ENCODE data around the gene PRLR.
"Not testable (repeated sequence)": the region's sequence is repeated elsewhere in the genome, so short reads cannot be mapped to it uniquely, and the experiment has no call there.

Gene PRLR

DNA sequence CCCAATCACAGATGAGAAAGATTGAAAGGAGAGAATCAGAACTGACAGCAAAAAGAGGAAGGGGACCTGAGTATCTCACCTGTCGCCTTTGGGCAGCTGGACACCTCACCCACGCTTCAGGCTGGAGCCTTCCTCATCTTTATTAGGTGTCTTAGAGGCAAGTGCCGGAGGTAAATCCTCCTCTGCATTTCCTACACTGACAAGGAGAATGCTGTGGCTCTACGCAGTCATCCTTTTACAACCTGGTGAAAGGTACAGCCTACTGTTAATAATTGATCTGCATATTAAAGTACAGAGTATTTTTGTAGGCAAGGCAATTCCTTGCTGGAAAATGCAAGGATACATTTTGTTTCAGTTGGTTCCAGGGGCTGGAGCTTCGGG is 34.8 kb downstream of the PRLR start:
- DNase-seq (ENCODE audit: low read depth): no peak

DNA sequence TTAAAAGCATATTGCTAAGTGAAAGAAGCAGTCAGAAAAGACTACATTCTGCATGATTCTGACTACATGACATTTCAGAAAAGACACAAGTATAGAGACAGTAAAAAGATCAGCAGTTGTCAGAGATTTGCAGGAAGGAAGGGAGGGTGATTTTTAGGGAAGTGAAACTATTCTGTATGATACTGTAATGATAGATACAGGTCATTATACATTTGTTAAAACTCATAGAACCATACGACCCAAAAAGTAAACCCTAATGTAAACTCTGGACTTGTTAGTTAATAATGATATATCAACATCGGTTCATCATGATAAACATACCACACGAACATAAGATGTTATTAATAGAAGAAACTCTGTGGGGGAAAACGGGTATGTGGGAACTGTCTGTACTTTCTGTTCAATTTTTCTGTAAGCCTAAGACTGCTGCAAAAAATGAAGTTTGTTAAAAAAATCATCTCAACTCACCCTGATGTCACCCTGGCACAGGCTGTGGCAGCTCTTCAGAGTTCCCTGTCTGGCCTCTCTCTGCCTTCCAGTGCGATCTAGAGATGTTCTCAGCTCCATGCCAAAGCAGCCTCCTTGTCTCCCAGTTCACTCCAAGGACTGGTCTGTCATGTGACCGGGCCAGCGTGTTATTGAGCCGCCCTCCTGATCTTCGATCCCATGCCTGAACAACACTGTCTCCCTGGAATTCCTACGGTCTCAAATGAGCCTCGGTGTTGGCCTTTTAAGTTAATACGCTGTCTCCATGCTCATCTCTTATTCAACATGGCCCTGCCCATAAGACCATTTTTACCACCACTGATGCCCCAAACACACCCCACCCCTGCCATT is 35.4 kb downstream of the PRLR start:
- DNase-seq (ENCODE audit: low read depth): no peak

DNA sequence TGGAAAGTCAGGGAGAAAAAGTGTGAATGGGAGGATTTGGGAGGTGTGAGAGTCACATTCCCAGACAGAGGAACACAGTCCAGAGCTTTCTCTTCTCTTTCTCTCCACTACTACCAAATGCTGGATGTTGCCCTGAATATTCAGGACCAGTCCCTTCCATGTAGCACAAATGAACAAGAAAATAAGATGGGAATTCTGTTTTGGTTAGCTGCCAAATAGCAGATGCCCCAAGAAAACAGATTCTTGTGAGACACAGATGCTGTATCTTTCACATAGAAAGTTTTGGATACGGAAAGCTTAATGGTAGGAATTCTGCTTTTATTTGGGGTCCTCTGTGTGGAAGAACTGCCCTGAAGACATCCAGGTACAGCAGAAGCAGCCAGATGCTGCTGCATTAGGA is 37.8 kb downstream of the PRLR start:
- DNase-seq (ENCODE audit: low read depth): no peak

DNA sequence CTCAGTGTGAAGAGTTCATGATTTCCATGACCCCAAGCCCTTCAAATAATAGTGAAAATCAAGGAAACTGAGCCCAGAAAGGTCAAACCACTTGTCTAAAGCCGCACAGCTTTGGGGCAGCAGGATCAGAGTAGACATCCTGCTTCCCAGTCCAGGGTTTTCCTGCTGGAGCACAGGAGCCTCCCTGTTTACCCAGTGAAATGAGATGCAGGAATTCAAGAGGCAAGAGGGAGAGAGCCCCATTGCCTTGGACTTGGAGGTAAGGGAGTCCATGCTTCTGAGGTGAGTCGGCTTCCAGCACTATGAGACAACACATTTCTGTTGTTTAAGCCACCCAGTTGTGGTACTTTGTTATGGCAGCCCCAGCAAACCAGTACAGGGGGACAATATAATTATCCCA is 40.5 kb downstream of the PRLR start:
- DNase-seq (ENCODE audit: low read depth): not testable (repeated sequence)

DNA sequence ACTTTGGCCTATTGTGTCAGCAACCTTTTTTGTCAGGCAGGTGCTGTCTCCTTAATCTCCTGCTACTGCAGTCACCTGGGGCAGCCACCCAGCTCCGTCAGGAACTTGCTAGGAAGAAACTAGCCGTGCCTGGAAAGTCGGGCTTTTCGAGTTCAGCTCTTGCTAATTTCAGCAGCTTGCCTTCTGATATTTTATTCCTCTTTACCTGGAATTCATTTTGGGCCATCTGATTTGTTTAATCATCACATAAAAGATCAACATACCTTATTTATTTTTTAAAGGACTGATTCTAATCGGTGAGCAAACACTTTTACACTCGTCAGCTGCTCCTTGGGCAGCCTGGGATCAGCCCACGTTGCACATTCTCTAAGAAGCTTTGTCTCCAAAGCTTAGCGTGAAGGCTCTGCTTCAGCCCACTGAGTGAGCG is 42.2 kb downstream of the PRLR start:
- DNase-seq (ENCODE audit: low read depth): no peak

DNA sequence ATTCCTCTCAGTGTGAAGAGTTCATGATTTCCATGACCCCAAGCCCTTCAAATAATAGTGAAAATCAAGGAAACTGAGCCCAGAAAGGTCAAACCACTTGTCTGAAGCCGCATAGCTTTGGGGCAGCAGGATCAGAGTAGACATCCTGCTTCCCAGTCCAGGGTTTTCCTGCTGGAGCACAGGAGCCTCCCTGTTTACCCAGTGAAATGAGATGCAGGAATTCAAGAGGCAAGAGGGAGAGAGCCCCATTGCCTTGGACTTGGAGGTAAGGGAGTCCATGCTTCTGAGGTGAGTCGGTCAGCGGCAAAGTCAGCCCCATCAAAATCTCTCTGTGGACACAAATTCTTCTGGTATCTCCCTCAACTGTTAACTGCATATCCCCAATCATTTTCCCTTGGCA is 42.7 kb downstream of the PRLR start:
- DNase-seq (ENCODE audit: low read depth): not testable (repeated sequence)

DNA sequence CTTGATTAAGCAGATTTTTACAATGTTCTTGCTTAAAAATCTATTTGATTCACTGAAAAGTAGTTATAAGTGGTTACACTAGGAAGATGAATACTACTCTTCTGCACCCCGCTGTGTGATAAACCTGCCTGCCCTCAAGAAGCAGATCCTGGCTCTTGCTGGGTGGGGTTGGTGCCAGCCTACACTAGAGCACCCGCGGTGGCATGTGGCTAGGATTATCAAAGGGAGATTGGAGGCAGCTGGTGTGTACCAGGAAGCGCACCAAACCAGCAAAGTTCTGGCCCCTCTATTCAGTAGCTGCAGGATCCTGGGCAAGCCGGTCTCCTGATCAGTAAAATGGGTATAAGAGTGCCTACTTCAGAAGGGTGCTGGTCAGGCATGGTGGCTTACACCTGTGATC is 43.5 kb downstream of the PRLR start:
- no peak for DNase-seq (ENCODE audit: low read depth)

DNA sequence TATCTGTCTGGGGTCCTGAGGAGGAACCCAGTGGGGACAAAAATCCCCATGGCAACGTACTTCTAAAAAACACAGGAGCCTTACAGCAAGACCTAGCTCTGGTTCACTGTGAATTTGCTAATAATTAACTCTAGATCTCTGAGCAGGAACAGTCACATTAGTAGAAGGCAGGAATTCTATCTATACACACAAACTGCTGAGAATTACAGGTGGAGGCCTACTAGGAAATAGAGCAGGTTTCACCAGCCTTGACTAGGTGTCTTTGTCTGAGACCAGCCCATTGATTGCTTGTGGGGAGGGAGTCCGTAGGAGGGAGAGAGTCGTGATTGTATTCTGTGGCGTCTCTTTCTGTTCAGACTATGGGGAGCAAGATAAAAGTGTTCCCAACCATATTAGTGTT is 44.8 kb downstream of the PRLR start:
- DNase-seq (ENCODE audit: low read depth): no peak

DNA sequence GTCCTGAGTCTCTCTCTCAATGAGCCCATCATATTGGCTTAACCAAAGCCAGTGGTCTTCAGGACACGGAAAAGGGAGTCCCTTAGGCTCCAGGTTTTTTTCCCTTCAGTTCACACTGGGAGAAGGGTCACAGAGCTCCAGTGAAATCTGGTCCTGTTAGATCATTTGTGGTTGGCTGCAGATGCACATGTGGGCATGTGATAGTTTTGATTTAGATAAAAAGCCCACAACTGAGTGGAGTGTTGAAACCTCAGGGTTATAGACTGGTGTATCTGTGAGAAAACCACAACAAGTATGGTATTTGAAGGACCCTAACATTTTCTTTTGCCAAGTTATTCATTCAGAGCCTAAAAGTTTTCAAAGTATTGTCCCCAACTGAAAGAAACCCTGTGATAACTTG is 46.7 kb downstream of the PRLR start:
- no peak for DNase-seq (ENCODE audit: low read depth)

DNA sequence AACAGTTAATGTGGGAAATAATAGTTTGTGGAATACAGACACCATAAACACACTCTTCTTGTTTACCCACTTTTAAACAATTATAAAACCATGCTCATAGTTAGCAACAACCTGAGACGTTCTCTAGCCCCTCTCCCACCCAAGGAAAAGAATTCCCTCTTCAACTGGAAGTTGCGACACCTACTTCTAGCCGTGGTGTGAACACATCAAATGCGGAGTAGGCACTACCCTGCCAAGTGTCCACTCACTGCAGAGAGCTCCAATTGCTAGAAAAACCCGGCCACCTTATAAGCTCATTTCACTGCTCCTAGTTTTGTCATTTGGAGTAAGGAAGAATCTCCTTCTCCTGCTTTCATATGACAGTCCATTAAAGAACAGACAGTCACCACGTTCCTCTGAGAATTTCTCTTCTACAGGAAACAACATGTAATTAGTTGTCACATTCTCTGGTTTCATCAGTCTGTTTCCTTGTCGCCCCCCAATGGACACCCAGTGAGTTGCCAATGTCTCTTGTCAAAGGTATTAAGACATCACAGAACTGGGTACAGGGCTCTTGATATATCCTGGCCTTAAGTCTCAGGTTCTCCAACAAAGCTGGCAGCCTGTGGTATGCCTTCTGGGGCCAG is 47.3 kb downstream of the PRLR start:
- peak; percentile 79 for DNase-seq (ENCODE audit: low read depth)

DNA sequence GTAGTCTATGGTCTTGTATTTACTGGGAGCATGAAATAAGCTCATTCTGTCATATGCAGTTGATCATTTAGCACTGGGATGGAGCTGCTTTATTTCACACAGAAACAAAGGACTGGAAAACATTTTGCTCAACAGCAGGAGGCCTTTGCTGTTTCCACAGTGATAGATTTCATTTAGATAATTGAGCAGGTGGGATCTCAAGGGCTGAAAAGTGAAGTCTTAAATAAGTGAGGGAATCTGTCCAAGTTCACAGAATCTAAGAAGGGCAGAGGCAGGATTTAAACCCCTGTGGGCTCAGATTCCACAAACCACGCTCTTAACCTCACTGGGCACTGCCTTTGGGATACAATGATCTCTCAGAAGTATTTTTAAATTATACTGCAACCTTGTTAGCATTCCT is 47.8 kb downstream of the PRLR start:
- DNase-seq (ENCODE audit: low read depth): no peak

DNA sequence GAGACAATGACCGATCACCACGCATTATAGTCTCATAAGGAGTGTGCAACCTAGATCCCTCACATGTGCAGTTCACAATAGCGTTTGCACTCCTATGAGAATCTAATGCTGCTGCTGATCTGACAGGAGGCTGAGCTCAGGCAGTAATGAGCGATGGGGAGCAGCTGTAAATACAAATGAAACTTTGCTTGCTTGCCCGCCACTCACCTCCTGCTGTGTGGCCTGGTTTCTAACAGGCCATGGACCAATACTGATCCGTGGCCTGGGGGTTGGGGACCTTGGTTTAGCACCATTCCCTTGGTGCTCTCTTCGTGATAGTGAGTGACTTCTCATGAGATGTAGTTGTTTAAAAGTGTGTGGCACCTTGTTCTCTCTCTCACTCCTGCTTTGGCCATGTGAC is 50.2 kb downstream of the PRLR start:
- no peak for DNase-seq (ENCODE audit: low read depth)

DNA sequence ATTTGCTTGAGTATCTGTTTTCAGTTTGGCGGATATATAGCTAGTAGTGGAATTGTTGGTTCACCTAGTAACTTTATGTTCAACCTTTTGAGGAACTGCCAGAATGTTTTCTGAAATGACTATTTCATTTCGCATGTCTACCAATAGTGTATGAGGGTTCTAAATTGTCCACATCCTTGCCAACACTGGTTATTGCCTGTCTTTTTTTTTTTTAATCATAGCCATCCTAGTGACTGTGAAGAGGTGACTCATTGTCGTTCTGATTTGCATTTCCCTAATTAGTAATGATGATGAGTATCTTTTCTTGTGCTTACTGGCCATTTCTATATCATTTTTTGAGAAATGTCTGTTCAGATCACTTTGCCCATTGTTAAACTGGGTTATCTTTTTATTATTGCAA is 52.5 kb downstream of the PRLR start:
- no peak for DNase-seq (ENCODE audit: low read depth)

DNA sequence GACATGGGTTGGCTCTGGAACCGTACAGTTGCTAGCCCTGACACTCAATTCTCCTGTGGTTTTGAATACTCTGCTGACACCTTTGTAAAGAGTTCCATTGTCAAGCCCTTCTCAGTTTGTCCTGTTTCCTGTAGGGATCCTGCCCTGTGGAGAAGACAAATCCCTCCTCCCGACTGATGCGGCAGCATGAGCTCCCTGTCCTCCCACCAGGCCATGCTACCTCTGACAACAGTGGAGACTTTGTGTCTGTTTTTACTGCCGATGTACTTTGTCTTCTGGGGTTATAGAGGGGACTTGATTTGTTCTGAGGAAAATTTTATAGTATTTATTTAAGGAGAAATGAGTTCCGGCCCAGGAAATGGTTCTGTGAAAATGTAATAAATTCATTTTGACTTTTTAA is 57.8 kb downstream of the PRLR start:
- no peak for DNase-seq (ENCODE audit: low read depth)

DNA sequence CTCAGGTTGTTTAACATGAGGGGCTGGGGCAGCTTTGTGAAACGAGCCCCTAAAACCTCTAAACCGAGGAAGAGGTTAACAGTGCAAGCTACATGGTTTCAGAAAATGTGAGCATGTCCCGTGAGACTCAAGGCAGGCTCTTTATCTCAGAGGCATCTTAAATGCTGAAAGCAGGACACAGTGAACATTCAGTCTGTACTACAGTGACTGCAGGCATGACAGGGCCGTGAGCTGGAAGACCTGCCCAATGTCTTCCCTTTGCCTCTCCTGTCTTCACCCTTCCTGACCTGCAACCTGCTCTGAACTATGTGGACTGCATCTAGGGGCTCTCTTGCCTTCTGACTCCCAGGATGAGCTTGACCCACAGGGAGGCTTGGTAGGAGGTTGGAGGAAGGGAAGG is 58.3 kb downstream of the PRLR start:
- DNase-seq (ENCODE audit: low read depth): no peak

DNA sequence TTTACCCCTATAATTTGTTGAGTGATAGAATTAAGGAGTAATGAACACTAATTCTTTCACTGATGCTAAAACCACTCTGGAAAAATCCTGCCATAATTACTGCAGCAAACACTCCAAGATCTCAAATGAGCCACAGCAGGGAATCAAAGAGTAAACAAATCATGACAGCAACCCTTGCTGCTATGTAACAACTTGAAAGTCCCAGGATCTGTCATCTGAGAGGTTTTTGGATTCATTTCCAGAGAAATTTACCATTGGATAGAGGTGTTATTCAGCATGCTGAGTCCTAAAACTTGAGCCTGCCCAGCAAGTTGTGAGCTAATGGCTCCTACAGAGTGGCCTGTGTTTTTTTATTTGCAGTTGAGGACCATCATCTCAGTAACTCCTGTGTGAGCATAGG is 59.2 kb downstream of the PRLR start:
- no peak for DNase-seq (ENCODE audit: low read depth)

DNA sequence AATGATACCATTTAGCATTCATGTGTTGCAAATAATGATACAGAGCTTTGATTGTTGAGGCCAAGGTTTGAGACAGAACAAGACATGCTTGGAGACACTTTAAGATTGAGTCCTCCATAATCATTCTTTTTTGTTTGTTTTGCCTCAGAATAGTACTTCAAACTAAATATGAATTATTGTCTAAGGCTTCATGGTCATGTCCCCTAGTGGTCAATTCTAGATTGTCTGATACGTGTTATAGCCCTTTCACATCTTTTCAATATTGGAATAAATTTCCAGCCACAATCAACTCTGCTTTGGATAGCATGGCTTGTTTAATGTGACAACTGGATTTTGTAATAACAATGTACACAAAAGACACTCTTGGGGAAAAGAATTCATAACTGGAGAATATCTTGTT is 64.2 kb downstream of the PRLR start:
- peak; percentile 29 for DNase-seq (ENCODE audit: low read depth)

DNA sequence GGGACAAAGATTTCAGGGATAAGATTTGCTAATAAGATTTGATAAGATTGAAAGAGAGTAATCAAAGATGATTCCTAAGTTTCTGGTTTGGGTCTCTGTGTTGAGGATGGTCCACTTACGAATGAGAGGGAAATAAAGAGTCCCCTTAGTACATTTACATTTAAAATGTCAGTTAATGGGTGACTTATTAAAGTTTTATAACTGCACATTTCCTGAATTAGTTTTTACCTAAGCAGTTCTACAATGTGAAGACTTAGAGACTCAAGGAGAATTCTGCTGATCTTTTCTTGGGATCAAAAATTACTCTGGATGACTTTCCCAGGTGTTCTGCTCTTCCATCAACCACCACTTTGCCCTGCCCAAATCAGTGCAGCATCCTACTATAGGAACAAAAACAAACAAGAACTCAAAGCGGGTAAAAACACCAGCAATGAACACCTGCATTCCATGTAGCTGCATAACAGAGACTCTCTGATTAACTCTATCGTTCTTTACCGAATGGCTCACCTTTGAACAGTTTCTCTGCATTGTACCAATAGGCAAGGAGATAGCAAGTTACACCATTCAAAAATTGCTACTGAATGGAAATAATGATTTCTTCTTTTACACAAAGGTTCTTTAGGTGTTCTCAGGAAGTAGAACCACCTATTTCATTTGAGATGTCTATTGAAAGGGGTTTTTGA is 65.3 kb downstream of the PRLR start:
- no peak for DNase-seq (ENCODE audit: low read depth)

DNA sequence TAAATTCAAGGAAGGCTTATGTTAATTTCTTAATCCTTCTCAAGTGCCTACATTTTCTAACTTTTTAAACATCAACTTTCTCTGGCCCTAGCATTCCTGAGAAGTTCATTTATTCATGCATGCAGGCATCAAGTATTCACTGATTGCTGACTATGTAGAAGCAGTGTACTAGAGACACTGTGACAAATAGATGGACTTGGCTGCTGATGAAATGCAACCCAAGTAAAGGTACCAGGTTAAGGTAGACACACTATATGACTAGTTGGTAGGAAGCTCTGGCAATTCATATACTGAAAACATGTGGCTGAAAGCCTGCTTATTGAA is 66.6 kb downstream of the PRLR start:
- no peak for DNase-seq (ENCODE audit: low read depth)

DNA sequence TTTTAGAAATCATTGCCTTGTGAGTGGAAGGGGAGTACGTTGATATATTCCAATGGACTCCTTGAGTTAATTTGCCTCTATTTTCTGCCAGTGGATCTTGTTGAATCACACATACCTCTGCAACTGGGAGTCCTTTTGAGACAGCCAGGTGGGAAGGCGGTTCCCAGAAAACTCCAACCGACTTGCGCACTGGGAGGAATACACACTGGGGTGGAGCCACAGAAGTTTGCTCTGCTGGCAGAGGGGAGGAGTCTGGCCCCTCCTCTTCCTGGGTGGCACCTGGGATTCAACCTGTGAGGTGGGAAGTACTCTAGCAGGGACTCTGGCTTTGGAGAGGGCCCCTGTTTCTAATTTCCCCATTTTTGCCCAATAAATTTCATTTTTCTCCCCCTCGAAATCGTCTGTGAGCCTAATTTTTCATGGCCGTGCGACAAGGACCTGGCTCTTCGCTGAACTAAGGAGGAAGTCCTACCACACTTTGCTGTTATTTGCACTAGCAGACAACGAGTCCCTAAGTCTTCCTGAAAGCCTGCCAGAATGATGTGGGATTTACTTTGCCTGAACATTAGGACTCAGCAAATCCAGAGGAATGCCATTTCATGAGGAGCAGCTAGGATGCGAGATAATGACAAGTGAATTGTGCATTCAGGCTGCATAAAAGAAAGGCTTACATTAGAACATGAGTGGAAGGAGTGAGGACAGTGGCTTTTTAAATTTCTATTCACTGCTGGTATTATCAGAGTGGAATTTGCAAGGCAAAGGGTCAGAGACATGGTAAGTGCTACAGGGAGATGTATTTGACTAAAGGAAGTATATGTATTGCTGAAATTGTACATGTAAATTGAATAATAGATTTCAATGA is 67.2 kb downstream of the PRLR start:
- no peak for DNase-seq (ENCODE audit: low read depth)

DNA sequence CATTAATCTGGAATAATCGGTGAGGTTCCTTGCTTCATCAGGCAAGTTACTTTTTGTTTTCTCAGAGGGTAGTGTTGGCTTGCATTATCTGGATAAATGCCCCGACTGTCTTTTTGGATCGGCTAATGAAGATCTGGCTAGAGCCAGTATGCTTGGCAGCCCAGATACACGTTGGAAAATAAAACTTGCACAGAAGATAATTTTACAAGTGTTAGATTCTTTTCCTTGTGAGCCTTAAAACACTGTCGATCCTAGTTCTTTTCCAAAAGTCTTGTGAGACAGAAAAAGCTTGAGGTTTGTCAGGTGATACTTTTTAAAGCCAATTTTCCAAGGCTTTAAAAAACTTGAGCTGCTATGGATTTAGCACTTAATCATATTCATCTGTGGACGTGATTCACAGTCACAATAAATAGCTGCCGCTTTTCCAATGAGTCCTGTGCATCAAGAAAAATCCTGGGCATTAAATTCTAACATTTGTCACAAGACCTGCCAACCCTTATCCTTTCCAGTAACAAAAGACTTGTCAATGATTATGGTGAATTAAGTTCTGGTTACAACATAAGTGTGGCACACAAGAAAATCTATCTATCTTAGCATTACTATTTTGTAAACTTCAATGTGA is 68.5 kb downstream of the PRLR start:
- DNase-seq (ENCODE audit: low read depth): peak; percentile 3

DNA sequence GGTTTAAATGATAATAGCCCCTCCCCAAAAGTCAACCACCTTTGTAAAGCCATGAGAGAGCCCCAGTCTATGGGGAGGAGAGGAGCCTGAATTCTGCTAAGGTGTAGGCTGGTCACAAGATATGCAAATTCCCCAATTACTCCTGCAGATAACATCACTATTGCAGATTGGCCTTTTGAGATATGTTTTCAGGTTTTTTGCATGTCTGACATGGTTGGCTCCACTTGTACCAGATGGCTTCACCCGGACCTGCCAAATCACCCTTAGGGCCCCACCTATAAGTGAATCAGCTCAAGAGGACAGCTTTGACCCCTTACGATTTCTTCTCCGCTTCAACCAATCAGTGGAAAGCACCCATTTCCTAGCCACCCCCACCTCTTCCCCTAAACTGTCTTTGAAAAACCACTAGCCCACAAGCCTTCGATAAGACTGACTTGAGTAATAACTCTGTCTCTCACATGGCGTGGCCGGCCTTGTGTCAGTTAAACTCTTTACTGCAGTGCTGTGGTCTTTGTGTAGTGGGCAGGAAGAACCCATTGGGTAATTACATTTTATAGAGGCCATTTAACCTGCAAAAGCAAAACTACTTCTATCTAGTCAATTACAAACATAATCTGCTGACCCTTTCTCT is 69.7 kb downstream of the PRLR start:
- no peak for DNase-seq (ENCODE audit: low read depth)
